NCI-H1694 (cell line): Measurements from ENCODE around the gene NELFA.

Experiments
- DNase-seq: peaks from one replicate; lab custom pipeline; 2025; lab: John Stamatoyannopoulos, UW

Gene NELFA

GRCh38 chr4:1937550-1937949 lies 71.2 kb downstream of the NELFA start:
- DNase-seq = no peak

- DNase-seq = no peak
Observed at GRCh38 chr4:1933700-1934099, 75.1 kb downstream of the NELFA start.

- DNase-seq = no peak
Observed at GRCh38 chr4:1932736-1933135, 76.0 kb downstream of the NELFA start.
